Cardiac atrium fibroblast (primary cell): ENCODE data around the gene AGAP5. TPM values are rescaled to one million over a fixed set of nuclear protein-coding genes. Genes with fewer than 3 reads are reported as not detected.

ENCODE experiments used
- total RNA-seq: library from RNA; depleted of rRNA; stranded (reverse); fragments of >200 nt; gene quantifications from 2 replicates; pipeline ENCODE4 v1.2.3, GENCODE V29; 2015

The AGAP5 gene
- total RNA-seq, result 0.49 and 1.1 TPM in 2 replicates

GRCh38 chr10:73697675-73698159 is at the start of gene AGAP5:
Gene AGAP5, minus strand, starts transcription at chr10:73698109. Its CDS starts 354 bp downstream, at chr10:73697755.

GRCh38 chr10:73743905-73744663 is 46.2 kb upstream of the AGAP5 start, which contains the start of gene SEC24C:
Gene SEC24C, plus strand, starts transcription at chr10:73744372. Its CDS starts 2,461 bp downstream, at chr10:73746833.

GRCh38 chr10:73655990-73656298 is 42.0 kb downstream of the AGAP5 start, which contains the start of gene SYNPO2L:
Gene SYNPO2L, minus strand, starts transcription at chr10:73656029. Its CDS starts 107 bp downstream, at chr10:73655922.

GRCh38 chr10:73641328-73642060 is 56.4 kb downstream of the AGAP5 start, which contains the start of gene MYOZ1:
Gene MYOZ1, minus strand, starts transcription at chr10:73641474. Its CDS starts 1,457 bp downstream, at chr10:73640017.

Other genes with a start within 250 kb of the AGAP5 start
- gene PPP3CB, start 202.1 kb downstream of the AGAP5 start, total RNA-seq, result 24.9 and 27.2 TPM in 2 replicates
- gene USP54, start 106.8 kb downstream of the AGAP5 start, total RNA-seq, result 5.4 and 5.5 TPM in 2 replicates
- not detected in 2 replicates for gene MYOZ1, start 56.6 kb downstream of the AGAP5 start, total RNA-seq
- not detected in 2 replicates for gene SYNPO2L, start 42.1 kb downstream of the AGAP5 start, total RNA-seq
- gene SEC24C, start 46.3 kb upstream of the AGAP5 start, total RNA-seq, result 45.9 and 63.8 TPM in 2 replicates
- gene CHCHD1, start 83.9 kb upstream of the AGAP5 start, total RNA-seq, result 23.6 and 25.6 TPM in 2 replicates
- 54.4 and 75.6 TPM in 2 replicates for gene ZSWIM8, start 87.5 kb upstream of the AGAP5 start, total RNA-seq
- 15.6 and 35.4 TPM in 2 replicates for gene NDST2, start 113.5 kb upstream of the AGAP5 start, total RNA-seq
- gene CAMK2G, start 176.4 kb upstream of the AGAP5 start, total RNA-seq, result 11.6 and 17.0 TPM in 2 replicates
- gene PLAU, start 213.0 kb upstream of the AGAP5 start, total RNA-seq, result 49.1 and 55.2 TPM in 2 replicates